ENCODE data around the gene CAPN7.

CAPN7 gene

GRCh38 chr3:15298504-15298903 is 92.5 kb downstream of the CAPN7 start:
- DNase-seq (ENCODE audit: low read depth), result no peak

GRCh38 chr3:15299036-15299435 is 93.0 kb downstream of the CAPN7 start:
- DNase-seq (ENCODE audit: low read depth), result no peak

GRCh38 chr3:15300323-15301078 is 94.5 kb downstream of the CAPN7 start:
- no peak for DNase-seq (ENCODE audit: low read depth)

GRCh38 chr3:15301761-15302160 is 95.7 kb downstream of the CAPN7 start:
- no peak for DNase-seq (ENCODE audit: low read depth)

Measured in non-pigmented ciliary epithelial cell (primary cell).